Endothelial cell (in vitro differentiated cells): ENCODE data around the gene CCDC60. TPM values are rescaled to one million over a fixed set of nuclear protein-coding genes. Genes with fewer than 3 reads are reported as not detected.

Experiments used
- DNase-seq: peaks from one replicate; pipeline ENCODE4 v3.0.0; 2021; ENCODE audit warnings: low spot score
- H3K27ac Mint-ChIP-seq: one replicate; pipeline ENCODE4 v1.8.0; 2021; ENCODE audit warnings: mixed read lengths, inconsistent platforms; ENCODE audit not compliant: unreplicated experiment
- H3K27me3 Mint-ChIP-seq: one replicate; pipeline ENCODE4 v1.8.0; 2021; ENCODE audit warnings: mild to moderate bottlenecking, moderate library complexity, mixed read lengths, inconsistent platforms; ENCODE audit not compliant: unreplicated experiment
- H3K36me3 Mint-ChIP-seq: one replicate; pipeline ENCODE4 v1.8.0; 2021; ENCODE audit warnings: mild to moderate bottlenecking, low read depth, mixed read lengths, inconsistent platforms; ENCODE audit not compliant: unreplicated experiment
- H3K4me1 Mint-ChIP-seq: one replicate; pipeline ENCODE4 v1.8.0; 2021; ENCODE audit warnings: mild to moderate bottlenecking, mixed read lengths, inconsistent platforms; ENCODE audit not compliant: unreplicated experiment
- H3K4me3 Mint-ChIP-seq: one replicate; pipeline ENCODE4 v1.8.0; 2021; ENCODE audit warnings: mild to moderate bottlenecking, mixed read lengths, inconsistent platforms; ENCODE audit not compliant: unreplicated experiment
- H3K9me3 Mint-ChIP-seq: one replicate; pipeline ENCODE4 v1.8.0; 2021; ENCODE audit warnings: mixed read lengths, inconsistent platforms; ENCODE audit not compliant: unreplicated experiment
- total RNA-seq: library from RNA; stranded (reverse); fragmentation: NEBNext Ultra II Directional; extraction: Animal tissue kit (Norgen Biotek cat#: 25700); gene quantifications from one replicate; pipeline ENCODE4 v1.2.1, GENCODE V29; 2021; ENCODE audit not compliant: unreplicated experiment
- TF ChIP-seq, protein P1 (sequence below): fragments of 200-600 bp; sonication (generic); IDR thresholded peaks from one replicate; pipeline ENCODE4 v1.5.0; 2021; ENCODE audit warnings: antibody characterized with exemption; ENCODE audit not compliant: unreplicated experiment

Gene CCDC60
- total RNA-seq, 1 donor from 2014 or later = 1.9 TPM

DNA sequence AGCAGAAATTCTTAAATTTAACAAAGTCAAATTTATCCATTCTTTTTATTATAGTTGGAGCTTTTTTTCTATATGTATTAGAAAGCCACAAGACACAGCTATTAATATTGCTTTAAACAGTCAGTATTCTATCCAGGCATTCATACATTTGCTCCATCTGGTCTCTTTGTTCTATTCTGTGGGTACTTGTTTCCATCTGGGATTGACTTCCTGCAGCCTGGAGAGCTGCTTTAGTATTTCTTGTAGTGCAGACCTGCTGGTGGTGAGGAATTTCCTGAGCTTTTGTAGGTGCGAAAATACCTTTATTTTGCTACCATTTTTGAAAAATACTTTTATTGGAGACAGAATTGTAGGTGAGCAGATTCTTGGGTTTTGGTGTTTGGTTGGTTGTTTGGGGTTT, 29.0 kb downstream of the CCDC60 start:
- H3K27ac Mint-ChIP-seq = peak overlapping the region; percentile 87
- peak; percentile 5 for DNase-seq
- H3K4me3 Mint-ChIP-seq = no peak overlapping the region

DNA sequence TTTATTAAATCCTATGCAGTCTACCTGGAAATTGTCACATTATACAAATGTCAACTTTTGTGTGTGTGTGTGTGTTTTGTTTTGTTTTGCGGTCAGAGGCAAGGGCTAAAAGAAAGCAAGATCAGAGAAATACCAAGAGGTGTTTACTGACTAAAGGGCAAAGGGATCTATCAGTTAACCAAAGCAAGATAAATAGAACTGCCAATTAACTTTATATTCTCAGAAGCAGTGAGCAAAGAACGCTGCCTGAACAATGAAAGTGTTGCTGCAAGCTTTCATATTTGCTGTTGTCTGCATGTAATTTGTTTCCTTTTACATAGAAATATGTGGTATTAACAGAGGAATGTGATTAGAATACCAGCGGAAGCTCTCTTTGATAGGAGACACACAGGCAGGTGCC, 30.9 kb downstream of the CCDC60 start:
- H3K27me3 Mint-ChIP-seq = peaks cover 5% of the 10 kb centered on the region
- H3K4me1 Mint-ChIP-seq = peaks cover 45% of the 10 kb centered on the region
- H3K4me3 Mint-ChIP-seq = no peak overlapping the region
- TF ChIP-seq, protein P1, sequence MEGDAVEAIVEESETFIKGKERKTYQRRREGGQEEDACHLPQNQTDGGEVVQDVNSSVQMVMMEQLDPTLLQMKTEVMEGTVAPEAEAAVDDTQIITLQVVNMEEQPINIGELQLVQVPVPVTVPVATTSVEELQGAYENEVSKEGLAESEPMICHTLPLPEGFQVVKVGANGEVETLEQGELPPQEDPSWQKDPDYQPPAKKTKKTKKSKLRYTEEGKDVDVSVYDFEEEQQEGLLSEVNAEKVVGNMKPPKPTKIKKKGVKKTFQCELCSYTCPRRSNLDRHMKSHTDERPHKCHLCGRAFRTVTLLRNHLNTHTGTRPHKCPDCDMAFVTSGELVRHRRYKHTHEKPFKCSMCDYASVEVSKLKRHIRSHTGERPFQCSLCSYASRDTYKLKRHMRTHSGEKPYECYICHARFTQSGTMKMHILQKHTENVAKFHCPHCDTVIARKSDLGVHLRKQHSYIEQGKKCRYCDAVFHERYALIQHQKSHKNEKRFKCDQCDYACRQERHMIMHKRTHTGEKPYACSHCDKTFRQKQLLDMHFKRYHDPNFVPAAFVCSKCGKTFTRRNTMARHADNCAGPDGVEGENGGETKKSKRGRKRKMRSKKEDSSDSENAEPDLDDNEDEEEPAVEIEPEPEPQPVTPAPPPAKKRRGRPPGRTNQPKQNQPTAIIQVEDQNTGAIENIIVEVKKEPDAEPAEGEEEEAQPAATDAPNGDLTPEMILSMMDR = no peak
- H3K27ac Mint-ChIP-seq = no peak overlapping the region
- H3K9me3 Mint-ChIP-seq = no peaks in the 10 kb centered on the region
- DNase-seq = no peak
- H3K36me3 Mint-ChIP-seq = peaks cover 9% of the 10 kb centered on the region

More for the DNA sequence above, 29.0 kb downstream of the CCDC60 start:
- H3K27me3 Mint-ChIP-seq = peaks cover 3% of the 10 kb centered on the region
- TF ChIP-seq, protein P1 = no peak
- H3K4me1 Mint-ChIP-seq = peaks cover 31% of the 10 kb centered on the region
- peaks cover 11% of the 10 kb centered on the region for H3K36me3 Mint-ChIP-seq
- peaks cover 2% of the 10 kb centered on the region for H3K9me3 Mint-ChIP-seq

DNA sequence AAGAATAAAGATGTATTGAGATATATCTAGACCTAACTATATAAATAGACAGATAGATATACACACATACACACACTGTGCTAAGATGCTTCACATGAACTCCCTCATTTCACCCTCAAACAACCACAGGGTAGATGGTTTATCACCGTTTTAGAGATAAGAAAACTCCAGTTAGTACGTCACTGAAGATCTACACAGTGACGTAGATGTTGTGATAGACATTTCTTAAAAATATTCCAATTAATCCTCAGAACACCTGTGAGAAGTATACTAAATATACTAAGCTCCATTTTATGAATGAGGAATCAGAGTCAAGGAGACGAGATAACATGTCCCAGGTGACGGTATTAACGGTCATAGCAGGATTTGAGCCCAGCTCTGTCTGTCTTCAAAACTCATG, 31.5 kb downstream of the CCDC60 start:
- H3K4me3 Mint-ChIP-seq = no peak overlapping the region
- DNase-seq = no peak
- no peak overlapping the region for H3K27ac Mint-ChIP-seq
- peaks cover 5% of the 10 kb centered on the region for H3K27me3 Mint-ChIP-seq
- peaks cover 9% of the 10 kb centered on the region for H3K36me3 Mint-ChIP-seq
- TF ChIP-seq, protein P1 = no peak
- no peaks in the 10 kb centered on the region for H3K9me3 Mint-ChIP-seq
- H3K4me1 Mint-ChIP-seq = peaks cover 45% of the 10 kb centered on the region

DNA sequence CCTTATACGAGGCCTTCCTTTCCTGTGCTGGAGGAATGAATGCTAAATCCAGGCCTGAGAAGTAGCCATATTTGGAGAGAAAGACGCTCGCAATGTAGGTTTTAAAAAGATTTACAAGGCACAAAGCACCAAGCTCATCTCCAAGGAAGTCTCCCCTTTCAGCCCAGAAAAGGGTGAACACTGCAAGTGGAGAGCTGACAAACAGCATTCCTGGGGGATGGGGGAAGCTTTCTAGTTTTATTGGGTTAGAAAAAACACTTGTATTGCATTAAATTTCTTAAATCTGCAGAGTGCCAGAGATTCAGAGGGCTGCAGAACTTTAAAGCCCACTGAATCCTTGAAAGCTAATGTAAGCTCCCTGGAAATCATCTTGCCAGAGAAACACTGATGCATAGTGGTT, 34.6 kb downstream of the CCDC60 start:
- H3K4me1 Mint-ChIP-seq = peaks cover 33% of the 10 kb centered on the region
- H3K9me3 Mint-ChIP-seq = no peaks in the 10 kb centered on the region
- no peak for DNase-seq
- H3K27ac Mint-ChIP-seq = no peak overlapping the region
- TF ChIP-seq, protein P1 = no peak
- no peak overlapping the region for H3K4me3 Mint-ChIP-seq
- H3K27me3 Mint-ChIP-seq = peaks cover 2% of the 10 kb centered on the region
- peaks cover 6% of the 10 kb centered on the region for H3K36me3 Mint-ChIP-seq

DNA sequence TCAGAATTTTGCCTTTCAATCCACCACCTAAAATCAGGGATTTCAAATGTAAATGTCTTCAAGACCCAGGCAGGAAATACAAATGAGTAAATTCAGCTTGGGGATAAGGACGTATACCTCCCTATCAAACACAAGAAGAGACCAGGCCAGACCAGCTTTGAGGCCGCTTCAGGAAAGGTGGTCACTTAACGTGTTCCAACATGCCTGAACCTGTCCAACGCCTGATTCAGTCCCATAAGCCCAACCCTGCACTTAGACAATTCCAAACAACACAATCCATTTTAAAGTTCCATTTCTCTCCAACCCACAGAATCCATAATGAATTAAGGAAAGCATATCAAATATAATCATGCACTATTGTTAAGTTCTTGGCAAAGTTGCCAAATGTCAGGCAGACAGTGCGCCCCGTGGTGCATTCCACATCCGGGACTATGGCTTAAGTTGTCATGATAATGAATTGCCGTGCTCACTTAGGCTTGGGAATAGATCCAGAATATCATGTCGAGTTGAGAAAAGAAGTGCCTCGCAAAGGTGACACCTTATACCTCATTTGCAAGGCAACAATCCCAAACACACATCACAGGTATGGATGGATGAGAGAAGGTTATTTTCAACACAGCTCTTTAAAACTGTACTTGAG, 35.5 kb downstream of the CCDC60 start:
- H3K4me3 Mint-ChIP-seq = no peak overlapping the region
- TF ChIP-seq, protein P1 = no peak
- peaks cover 6% of the 10 kb centered on the region for H3K36me3 Mint-ChIP-seq
- no peak overlapping the region for H3K27ac Mint-ChIP-seq
- no peaks in the 10 kb centered on the region for H3K9me3 Mint-ChIP-seq
- peaks cover 2% of the 10 kb centered on the region for H3K27me3 Mint-ChIP-seq
- H3K4me1 Mint-ChIP-seq = peaks cover 25% of the 10 kb centered on the region
- DNase-seq = no peak
